ENCODE results near the gene PDE6A. TPM values are rescaled to one million over a fixed set of nuclear protein-coding genes. Genes with fewer than 3 reads are reported as not detected.
A peak's percentile ranks its signal among the peaks of the same experiment; 100 is the strongest.

PDE6A gene
- not detected in 2 replicates for total RNA-seq (2011; cell fraction: chromatin; rRNA removed; ENCODE audit: low replicate concordance)
- not detected in 2 replicates for total RNA-seq (2011; cell fraction: nucleolus; rRNA removed)
- 0.23 TPM in 1 of 2 replicates, not detected in the other for total RNA-seq (2011; cell fraction: nucleoplasm; rRNA removed)
- total RNA-seq (2014; rRNA removed) = not detected in 2 replicates
- total RNA-seq (2014; rRNA removed; fragmentation: Illumina TruSeq; extraction: Trizol) = not detected in 2 replicates
- 0.04 TPM in 2 replicates for total RNA-seq (2015; rRNA removed; fragmentation: Illumina TruSeq; extraction: Trizol)
- total RNA-seq (2021) = not detected in 2 replicates
- not detected in 2 replicates for polyA plus RNA-seq (2011; rRNA removed)
- 0.03 TPM in 1 of 2 replicates, not detected in the other for polyA plus RNA-seq (2011; cell fraction: cytosol; rRNA removed)
- polyA plus RNA-seq (2011; cell fraction: nucleus; rRNA removed) = not detected in 2 replicates
- 0.04 and 0.05 TPM in 2 replicates for polyA plus RNA-seq (2012)
- 0.03 TPM in 1 of 2 replicates, not detected in the other for polyA plus RNA-seq (2014; fragmentation: Illumina TruSeq; extraction: Trizol)
- polyA plus RNA-seq (2014; fragmentation: Nextera tagmentation; extraction: Ambion mirVana) = under 1 TPM in 1 of 2 experiments, not detected in 1; 0.01 TPM
- polyA plus RNA-seq (2014; rRNA removed) = 0.01 TPM in 1 of 2 replicates, not detected in the other
- not detected in 2 replicates for polyA minus RNA-seq (2011; rRNA and poly(A)+ RNA removed)
- polyA minus RNA-seq (2011; cell fraction: cytosol; rRNA and poly(A)+ RNA removed) = not detected in 2 replicates
- polyA minus RNA-seq (2011; cell fraction: nucleus; rRNA and poly(A)+ RNA removed) = not detected in 2 replicates
- percentile 15 among the genes with signal in this experiment for Bru-seq, nascent RNA
- BruChase-seq, experiment 1, labeled RNA remaining after a 2-hour chase = percentile 10 among the genes with signal in this experiment
- percentile 7 among the genes with signal in this experiment for BruChase-seq, experiment 2, labeled RNA remaining after a 6-hour chase
- long read RNA-seq, experiment 1 = 0 reads
- long read RNA-seq, experiment 2 = 0 reads
- long read RNA-seq, experiment 3 = 0 reads

DNA sequence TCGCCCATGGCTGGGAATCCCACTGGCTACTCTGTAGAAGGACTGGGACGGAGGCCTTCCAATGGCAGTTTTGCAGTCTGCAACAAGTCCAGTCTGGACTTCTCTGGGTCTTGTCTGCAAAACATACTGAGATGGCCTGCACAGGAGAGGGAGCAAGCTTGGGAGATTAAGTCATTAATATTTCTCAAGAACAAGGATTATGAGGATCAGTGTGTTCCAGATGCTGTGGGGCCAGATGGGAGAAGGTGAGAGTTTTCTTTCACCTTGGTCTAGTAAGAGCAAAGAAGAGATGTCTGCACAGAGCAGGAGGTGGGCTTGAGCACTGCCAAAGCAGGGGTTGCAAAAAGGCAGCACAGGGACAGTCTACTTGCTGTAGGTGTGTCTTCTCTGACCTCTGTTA, at the start of gene PDE6A:
Gene PDE6A, minus strand, starts transcription at position 128 of the 400 bp plus-strand sequence. Its CDS starts 120 bp downstream, at position 8.
- no TSS peak for BruUV-seq (replicated peaks)
- Histone ChIP-seq H3K36me3 (ENCODE audit: control insufficient read depth, insufficient read depth, low read length) (no peaks in the 10 kb centered on the region), H2AFZ (ENCODE audit: low read depth, low read length) (peak within 1 kb of the TSS; percentile 71)

More for the DNA sequence above, at the start of gene PDE6A:
- Histone ChIP-seq H3K79me2 (ENCODE audit: control insufficient read depth, insufficient read depth, low read length) (no peaks in the 10 kb centered on the region), H3K9me1 (ENCODE audit: control insufficient read depth, insufficient read depth, low read length) (no peaks in the 10 kb centered on the region), H3K4me3 (no peak within 1 kb of the TSS), H3K27ac (ENCODE audit: extremely low read depth, low read depth, low read length) (0 out of 3 replicates have a peak within 1 kb of the TSS, but pooled peaks have one; percentile 22), H4K20me1 (replicated peaks; ENCODE audit: control insufficient read depth, insufficient read depth, low read length) (no peaks in the 10 kb centered on the region), H3K9ac (ENCODE audit: insufficient read depth in 1 of 2, low read depth in 2 of 2, low read length in 2 of 2) (peak within 1 kb of the TSS in 1 of 2 experiments; percentile 31; a peak in 1 of 4 replicates), H3K9me3 (replicated peaks; ENCODE audit: control insufficient read depth, insufficient read depth, low read depth, low read length) (no peaks in the 10 kb centered on the region), H3K4me1 (replicated peaks in 1 of 2; ENCODE audit: control insufficient read depth in 2 of 2, insufficient read depth in 2 of 2, low read length in 2 of 2) (peaks cover 25 to 31% of the 10 kb centered on the region in 2 experiments), H3K27me3 (ENCODE audit: control insufficient read depth in 2 of 2, insufficient read depth in 2 of 2, low read length in 2 of 2) (no peaks in the 10 kb centered on the region), H3K4me2 (ENCODE audit: insufficient read depth, low read length) (no peak within 1 kb of the TSS)
- no peak for ATAC-seq
- in situ Hi-C loops (cut with MboI) = no loop called here
- POLR2A ChIA-PET = no interaction called here
- CTCF ChIA-PET (ENCODE audit: low intra/inter-chr PET ratio) = no interaction called here
- WGBS (ENCODE audit: insufficient coverage, low coverage, missing lambda C conversion rate) = 91% methylated on average over 2 of the region's 2 CpGs
- FAIRE-seq = no peak
- no peak for DNase-seq (ENCODE audit: extremely low read depth in 1 of 4, low spot score in 3 of 4)
- intact Hi-C loops (cut with micrococcal nuclease) = no loop called here
- TF ChIP-seq SMARCC2 (IDR thresholded peaks at IDR 0.05; ENCODE audit: low read depth) (no peak), HNRNPL (IDR thresholded peaks at IDR 0.05; ENCODE audit: low read depth, low read length) (no peak), NUFIP1 (IDR thresholded peaks at IDR 0.05; ENCODE audit: partially characterized antibody) (no peak), SMARCE1 (IDR thresholded peaks at IDR 0.05) (no peak), BMI1 (IDR thresholded peaks at IDR 0.05; ENCODE audit: low read length) (no peak), ZBTB8A (IDR thresholded peaks at IDR 0.05; ENCODE audit: partially characterized antibody) (no peak), CHD4 (IDR thresholded peaks at IDR 0.05; ENCODE audit: insufficient read depth, insufficient replicate concordance, low read depth, low read length, poor library complexity, severe bottlenecking) (no peak), MCM2 (IDR thresholded peaks at IDR 0.05; ENCODE audit: low read depth) (no peak), BRD4 (IDR thresholded peaks at IDR 0.05) (no peak), ELF1 (tag; IDR thresholded peaks at IDR 0.05) (no peak), ZC3H8 (IDR thresholded peaks at IDR 0.05) (no peak), MEF2D (tag; conservative IDR thresholded peaks at IDR 0.05; ENCODE audit: low read depth) (no peak), GTF2F1 (IDR thresholded peaks at IDR 0.05; ENCODE audit: low read depth, low read length) (no peak), RBM17 (IDR thresholded peaks at IDR 0.05; ENCODE audit: borderline replicate concordance, low read depth, low read length) (no peak), SREBF2 (CRISPR knock-in tag; IDR thresholded peaks at IDR 0.05) (no peak), TGIF2 (CRISPR knock-in tag; IDR thresholded peaks at IDR 0.05) (no peak), PYGO2 (tag; IDR thresholded peaks at IDR 0.05) (no peak)
- TF ChIP-seq, protein P1, sequence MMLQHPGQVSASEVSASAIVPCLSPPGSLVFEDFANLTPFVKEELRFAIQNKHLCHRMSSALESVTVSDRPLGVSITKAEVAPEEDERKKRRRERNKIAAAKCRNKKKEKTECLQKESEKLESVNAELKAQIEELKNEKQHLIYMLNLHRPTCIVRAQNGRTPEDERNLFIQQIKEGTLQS (IDR thresholded peaks at IDR 0.05) = no peak
- TF ChIP-seq, protein P1 (CRISPR knock-in tag; conservative IDR thresholded peaks at IDR 0.05) = no peak
